Right lobe of liver (tissue), 6 donors: ENCODE results near the gene KCNJ4. TPM values are rescaled to one million over a fixed set of nuclear protein-coding genes. Genes with fewer than 3 reads are reported as not detected.

Experiments
- ATAC-seq, 4 donors: fragments of 200-7000 bp; cut with Tn5 transposase; one replicate each; pipeline ENCODE4 v1.9.1; 2020; ENCODE audit warnings: mild to moderate bottlenecking in 4 of 4, moderate library complexity in 4 of 4
- DNase-seq, 3 donors: peaks; one replicate each; pipeline ENCODE4 v3.0.0-alpha.2; 2020
- H3K27ac ChIP-seq, 3 donors: fragments of 200-600 bp; one replicate each; pipeline ENCODE4 v1.8.0; 2022
- H3K27me3 ChIP-seq, 2 donors: fragments of 200-600 bp; one replicate each; pipeline ENCODE4 v1.8.0; 2022
- H3K36me3 ChIP-seq, 4 donors: fragments of 200-600 bp; sonication (generic) in 1 of 4; one replicate each; pipeline versions ENCODE4 v1.5.1 to v1.8.0; 2017 to 2022; ENCODE audit warnings: control low read depth in 1 of 4
- H3K4me1 ChIP-seq, 4 donors: fragments of 200-600 bp; sonication (generic) in 1 of 4; one replicate each; pipeline versions ENCODE4 v1.5.1 to v1.8.0; 2017 to 2022; ENCODE audit warnings: control low read depth in 1 of 4
- H3K4me3 ChIP-seq, 3 donors: fragments of 200-600 bp; one replicate each; pipeline ENCODE4 v1.8.0; 2022
- H3K9me3 ChIP-seq, 4 donors: fragments of 200-600 bp; sonication (generic) in 1 of 4; one replicate each; pipeline versions ENCODE4 v1.5.1 to v1.8.0; 2017 to 2022; ENCODE audit warnings: control low read depth in 1 of 4
- POLR2A ChIP-seq: fragments of 450-650 bp; IDR thresholded peaks from one replicate; pipeline ENCODE4 v1.6.1; 2017; ENCODE audit warnings: antibody characterized with exemption, mild to moderate bottlenecking
- WGBS: methylation state at CpG from one replicate; pipeline ENCODE4 v1.1.6; 2018; ENCODE audit warnings: low coverage, low lambda C conversion rate; ENCODE audit not compliant: insufficient coverage; ENCODE audit errors: missing lambda C conversion rate; 5-methylcytosine and 5-hydroxymethylcytosine counted together
- intact Hi-C, 2 donors: fragments of 100-400 bp; cut with DNase I; formaldehyde crosslinking; loops; one replicate each; pipeline versions ENCODE4 v1.11.2 to v1.14.1; 2022
- total RNA-seq, 6 experiments: library from RNA; depleted of rRNA in 2 of 6; stranded (reverse); fragments of >200 nt in 2 of 6; fragmentation: NEBNext Ultra II Directional in 3 of 6; extraction: Animal tissue kit (Norgen Biotek cat#: 25700) in 3 of 6; gene quantifications; one replicate each; pipeline versions ENCODE4 v1.1.0 to v1.2.4, GENCODE V29; 2016 to 2023
- TF ChIP-seq, protein P1 (sequence below), 4 donors: fragments of 200-600 bp in 3 of 4; fragments of 450-650 bp in 1 of 4; IDR thresholded peaks; one replicate each; pipeline versions ENCODE4 v1.5.1 to v1.8.0; 2016 to 2022; ENCODE audit warnings: antibody characterized with exemption in 4 of 4, mild to moderate bottlenecking in 2 of 4
- donor health status: DM: no; HTN: yes; CAD: no.
- donor health status: DM: no; HTN: no; CAD: no.
- donor health status: DM: no; HTN: no; CAD: no.
- donor health status: DM: no; HTN: yes; CAD: no.
- donor health status: DM: no; HTN: yes; CAD: no.

The KCNJ4 gene
- total RNA-seq, 6 experiments from 2014 or later = not detected

GRCh38 chr22:38490475-38490874 is 35.5 kb upstream of the KCNJ4 start:
- intact Hi-C loops = no loop called here
- H3K9me3 ChIP-seq = no peaks in the 10 kb centered on the region
- 40% methylated on average over 2 of the region's 2 CpGs for WGBS
- DNase-seq (no peak), ATAC-seq (peak in 1 of 4 donors; percentile 2)
- H3K27ac ChIP-seq = peak overlapping the region; percentile 60 to 65 (median 62)
- no peaks in the 10 kb centered on the region for H3K27me3 ChIP-seq
- TF ChIP-seq POLR2A = no peak
- TF ChIP-seq, protein P1, sequence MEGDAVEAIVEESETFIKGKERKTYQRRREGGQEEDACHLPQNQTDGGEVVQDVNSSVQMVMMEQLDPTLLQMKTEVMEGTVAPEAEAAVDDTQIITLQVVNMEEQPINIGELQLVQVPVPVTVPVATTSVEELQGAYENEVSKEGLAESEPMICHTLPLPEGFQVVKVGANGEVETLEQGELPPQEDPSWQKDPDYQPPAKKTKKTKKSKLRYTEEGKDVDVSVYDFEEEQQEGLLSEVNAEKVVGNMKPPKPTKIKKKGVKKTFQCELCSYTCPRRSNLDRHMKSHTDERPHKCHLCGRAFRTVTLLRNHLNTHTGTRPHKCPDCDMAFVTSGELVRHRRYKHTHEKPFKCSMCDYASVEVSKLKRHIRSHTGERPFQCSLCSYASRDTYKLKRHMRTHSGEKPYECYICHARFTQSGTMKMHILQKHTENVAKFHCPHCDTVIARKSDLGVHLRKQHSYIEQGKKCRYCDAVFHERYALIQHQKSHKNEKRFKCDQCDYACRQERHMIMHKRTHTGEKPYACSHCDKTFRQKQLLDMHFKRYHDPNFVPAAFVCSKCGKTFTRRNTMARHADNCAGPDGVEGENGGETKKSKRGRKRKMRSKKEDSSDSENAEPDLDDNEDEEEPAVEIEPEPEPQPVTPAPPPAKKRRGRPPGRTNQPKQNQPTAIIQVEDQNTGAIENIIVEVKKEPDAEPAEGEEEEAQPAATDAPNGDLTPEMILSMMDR (IDR thresholded peaks at IDR 0.05) = no peak
- no peak overlapping the region for H3K4me3 ChIP-seq
- H3K4me1 ChIP-seq = peaks cover 0 to 13% (median 6%) of the 10 kb centered on the region in 4 donors
- peaks cover 40 to 99% (median 80%) of the 10 kb centered on the region in 4 donors for H3K36me3 ChIP-seq

DNA sequence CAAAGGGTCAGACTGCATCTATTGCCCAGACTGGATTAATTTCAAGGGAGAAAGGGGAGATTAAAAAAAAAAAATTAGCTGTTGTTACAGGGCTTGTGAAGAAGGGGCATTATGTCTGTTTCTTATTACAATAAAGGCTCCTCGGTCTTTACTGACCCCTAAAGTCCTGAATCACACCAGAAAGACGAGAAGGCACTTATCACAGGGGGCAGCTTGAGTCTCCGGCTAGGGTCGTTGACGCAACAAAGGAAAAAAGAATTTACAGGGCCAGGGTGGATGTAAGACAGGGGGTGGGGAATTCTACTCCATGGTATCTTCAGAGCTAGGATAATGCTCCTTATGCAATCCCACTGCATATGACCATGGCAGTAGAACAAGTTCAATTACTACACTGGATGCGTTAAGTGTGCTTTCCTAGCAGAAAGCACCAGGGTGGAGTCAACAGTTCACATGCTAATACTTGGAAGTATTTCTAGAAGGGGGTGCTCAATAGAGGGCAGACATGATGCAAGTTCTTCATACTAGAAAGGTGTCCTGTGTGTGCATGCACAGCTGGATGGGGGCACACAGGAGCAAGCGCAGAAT is 34.7 kb upstream of the KCNJ4 start:
- H3K36me3 ChIP-seq = peaks cover 45 to 99% (median 80%) of the 10 kb centered on the region in 4 donors
- no peak overlapping the region for H3K27ac ChIP-seq
- 85% methylated on average over 6 of the region's 7 CpGs for WGBS
- no peaks in the 10 kb centered on the region for H3K9me3 ChIP-seq
- no peak for DNase-seq
- no peak overlapping the region for H3K4me3 ChIP-seq
- no peaks in the 10 kb centered on the region for H3K27me3 ChIP-seq
- ATAC-seq = no peak
- TF ChIP-seq POLR2A = no peak
- TF ChIP-seq, protein P1 (IDR thresholded peaks at IDR 0.05) = no peak
- peaks cover 0 to 13% (median 6%) of the 10 kb centered on the region in 4 donors for H3K4me1 ChIP-seq
- intact Hi-C loops = no loop called here

DNA sequence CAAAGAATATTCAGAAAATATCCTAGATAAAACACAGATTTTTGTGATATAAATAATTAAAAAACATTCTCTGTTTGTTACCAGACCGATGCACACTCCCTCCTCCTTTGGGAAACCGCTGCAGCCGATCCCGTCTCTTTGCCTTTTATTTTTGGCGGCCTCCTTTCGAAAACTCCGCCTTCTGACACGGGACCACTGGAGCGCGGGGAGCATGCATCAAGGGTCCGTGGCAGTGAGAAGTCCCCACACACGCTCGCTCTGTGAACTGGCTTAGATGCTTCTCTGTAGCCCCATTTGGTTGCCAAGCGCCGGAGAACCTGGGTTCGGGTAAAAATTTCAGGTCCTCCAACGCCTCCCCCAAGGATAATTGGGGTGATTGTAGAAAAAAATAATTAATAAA is 34.1 kb upstream of the KCNJ4 start:
- no peak overlapping the region for H3K4me3 ChIP-seq
- H3K36me3 ChIP-seq = peaks cover 46 to 99% (median 80%) of the 10 kb centered on the region in 4 donors
- ATAC-seq (no peak), DNase-seq (no peak)
- intact Hi-C loops = no loop called here
- TF ChIP-seq, protein P1 (IDR thresholded peaks at IDR 0.05) = no peak
- TF ChIP-seq POLR2A = no peak
- 95% methylated on average over 17 of the region's 17 CpGs for WGBS
- H3K27me3 ChIP-seq = no peaks in the 10 kb centered on the region
- H3K27ac ChIP-seq = no peak overlapping the region
- peaks cover 0 to 13% (median 6%) of the 10 kb centered on the region in 4 donors for H3K4me1 ChIP-seq
- no peaks in the 10 kb centered on the region for H3K9me3 ChIP-seq

DNA sequence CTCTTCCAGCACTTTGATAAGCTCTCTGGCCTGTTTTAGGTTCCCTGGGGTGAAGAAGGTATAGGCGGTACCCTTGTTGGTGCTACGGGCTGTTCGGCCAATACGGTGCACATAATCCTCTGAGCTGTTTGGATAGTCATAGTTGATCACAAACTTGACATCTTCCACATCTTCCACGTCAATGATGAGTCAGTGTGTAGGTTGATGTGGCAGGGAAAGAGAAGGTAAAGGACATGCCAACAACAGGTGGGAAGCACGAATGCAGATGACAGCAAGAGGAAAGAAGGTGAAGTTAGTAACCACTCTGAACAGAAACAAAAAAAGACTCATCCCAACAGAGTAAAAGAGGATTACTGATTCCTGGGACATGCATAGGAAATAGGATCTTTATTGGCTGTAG is 32.9 kb upstream of the KCNJ4 start:
- Histone ChIP-seq H3K4me3 (no peak overlapping the region), H3K27ac (no peak overlapping the region), H3K4me1 (peaks cover 0 to 13% (median 6%) of the 10 kb centered on the region in 4 donors), H3K36me3 (peaks cover 35 to 98% (median 80%) of the 10 kb centered on the region in 4 donors), H3K27me3 (no peaks in the 10 kb centered on the region), H3K9me3 (no peaks in the 10 kb centered on the region)
- intact Hi-C loops = no loop called here
- TF ChIP-seq, protein P1 (IDR thresholded peaks at IDR 0.05) = no peak
- TF ChIP-seq POLR2A = no peak
- ATAC-seq (no peak), DNase-seq (no peak)
- 79% methylated on average over 4 of the region's 6 CpGs for WGBS
